HCT116 (cell line): ENCODE data around the gene SLC34A3. TPM values are rescaled to one million over a fixed set of nuclear protein-coding genes. Genes with fewer than 3 reads are reported as not detected.

Source experiments
- ATAC-seq: fragments of 200-7000 bp; cut with Tn5 transposase; 2 replicates; pipeline ENCODE4 v1.9.1; 2020; ENCODE audit warnings: mild to moderate bottlenecking, moderate library complexity
- BruUV-seq: library from RNA; stranded (reverse); fragments of 400-500 nt; replicated peaks from 2 replicates; lab custom pipeline; 2021; lab: Mats Ljungman, UMichigan
- CTCF ChIA-PET: fragments of 300-600 bp; sonication (Branson Sonifier 250); formaldehyde crosslinking; loops from one replicate; lab custom pipeline; 2021; ENCODE audit warnings: antibody characterized with exemption; lab: Charles Lee
- POLR2A ChIA-PET: fragments of 300-600, 350-600 bp; sonication (Branson Sonifier 250); formaldehyde crosslinking; loops from one replicate; lab custom pipeline; 2021; ENCODE audit warnings: antibody characterized with exemption; lab: Charles Lee
- RAD21 ChIA-PET, 2 experiments: fragments of 300-600 bp; sonication (Branson Sonifier 250); formaldehyde crosslinking; loops; one replicate each; lab custom pipeline; 2023; ENCODE audit warnings: low total read pairs in 2 of 2; ENCODE audit not compliant: uncharacterized antibody in 2 of 2, unreplicated experiment in 2 of 2, low non-redundant PET in 1 of 2; lab: Charles Lee
- DNase-seq: peaks from one replicate; pipeline ENCODE4 v3.0.0-alpha.2; 2010; ENCODE audit warnings: low read depth, low spot score
- H2AFZ ChIP-seq: fragments of 200-600 bp; shearing (Covaris generic), sonication (generic); 2 replicates; pipeline ENCODE4 v1.6.1; 2017; ENCODE audit warnings: low read depth, mixed run types, mixed read lengths, antibody characterized with exemption, low read length; ENCODE audit not compliant: poor library complexity, severe bottlenecking
- H3K27ac ChIP-seq: 2 replicates; pipeline ENCODE4 v1.5.1; 2012; ENCODE audit warnings: low read depth, low read length
- H3K27me3 ChIP-seq: fragments of 200-600 bp; sonication (generic); 2 replicates; pipeline ENCODE4 v1.6.1; 2016; ENCODE audit warnings: mixed run types, low read length, mixed read lengths; ENCODE audit not compliant: insufficient read depth
- H3K36me3 ChIP-seq, 2 experiments: fragments of 200-500 bp in 1 of 2; fragments of 200-600 bp in 1 of 2; sonication (Bioruptor generic) in 1 of 2; sonication (generic) in 1 of 2; 2 replicates each; pipeline versions ENCODE4 v1.5.1 to v1.6.1; 2014 to 2016; ENCODE audit warnings: low read length in 2 of 2, inconsistent platforms in 1 of 2, mixed read lengths in 1 of 2, mixed run types in 1 of 2; ENCODE audit not compliant: insufficient read depth in 2 of 2, control insufficient read depth in 1 of 2
- H3K4me1 ChIP-seq, 2 experiments: fragments of 200-600 bp in 1 of 2; sonication (generic) in 1 of 2; 2 replicates each; pipeline versions ENCODE4 v1.5.1 to v1.6.1; 2012 to 2017; ENCODE audit warnings: low read length in 2 of 2, inconsistent platforms in 1 of 2, mild to moderate bottlenecking in 1 of 2, mixed read lengths in 1 of 2, mixed run types in 1 of 2, moderate library complexity in 1 of 2; ENCODE audit not compliant: insufficient read depth in 2 of 2, control insufficient read depth in 1 of 2
- H3K4me2 ChIP-seq: fragments of 200-600 bp; sonication (generic); 2 replicates; pipeline ENCODE4 v1.6.1; 2017; ENCODE audit warnings: mixed run types, low read length, mixed read lengths
- H3K4me3 ChIP-seq, 2 experiments: fragments of 200-600 bp in 1 of 2; sonication (generic) in 1 of 2; replicated peaks in 1 of 2; 2 replicates each; pipeline ENCODE4 v1.5.1; 2011 to 2016; ENCODE audit warnings: low read length in 2 of 2, control low read depth in 1 of 2, low read depth in 1 of 2, mild to moderate bottlenecking in 1 of 2, mixed read lengths in 1 of 2, mixed run types in 1 of 2
- H3K79me2 ChIP-seq: fragments of 200-600 bp; sonication (generic); 2 replicates; pipeline ENCODE4 v1.6.1; 2017; ENCODE audit warnings: mild to moderate bottlenecking, mixed run types, low read length, moderate library complexity, mixed read lengths; ENCODE audit not compliant: insufficient read depth
- H3K9ac ChIP-seq: fragments of 200-600 bp; sonication (generic); 2 replicates; pipeline ENCODE4 v1.6.1; 2016; ENCODE audit warnings: low read length, mixed read lengths
- H3K9me2 ChIP-seq: fragments of 200-600 bp; sonication (generic), shearing (Covaris generic); 2 replicates; pipeline ENCODE4 v1.6.1; 2017; ENCODE audit warnings: mixed run types, mild to moderate bottlenecking, moderate library complexity; ENCODE audit not compliant: insufficient read depth
- H3K9me3 ChIP-seq, 2 experiments: fragments of 200-500 bp in 1 of 2; fragments of 200-600 bp in 1 of 2; sonication (Bioruptor generic) in 1 of 2; sonication (generic) in 1 of 2; 2 replicates each; pipeline ENCODE4 v1.6.1; 2014 to 2017; ENCODE audit warnings: low read length in 2 of 2, mixed read lengths in 2 of 2, inconsistent platforms in 1 of 2, low read depth in 1 of 2, mild to moderate bottlenecking in 1 of 2, mixed run types in 1 of 2, moderate library complexity in 1 of 2; ENCODE audit not compliant: control insufficient read depth in 1 of 2, insufficient read depth in 1 of 2
- H4K20me1 ChIP-seq: fragments of 200-600 bp; sonication (generic), shearing (Covaris generic); 2 replicates; pipeline ENCODE4 v1.6.1; 2017; ENCODE audit warnings: mixed run types, mild to moderate bottlenecking, moderate library complexity; ENCODE audit not compliant: insufficient read depth
- CEBPB ChIP-seq: IDR thresholded peaks from 2 replicates; pipeline ENCODE4 v1.6.1; 2012; ENCODE audit warnings: low read depth
- ELF1 ChIP-seq: IDR thresholded peaks from 2 replicates; pipeline ENCODE4 v1.6.1; 2012; ENCODE audit warnings: low read depth, borderline replicate concordance
- EZH2 ChIP-seq: fragments of 200-600 bp; sonication (generic); IDR thresholded peaks from 2 replicates; pipeline ENCODE4 v1.6.1; 2017; ENCODE audit warnings: antibody characterized with exemption, mixed run types
- POLR2AphosphoS5 ChIP-seq: IDR thresholded peaks from 2 replicates; pipeline ENCODE4 v1.6.1; 2011; ENCODE audit warnings: mild to moderate bottlenecking, low read depth, low read length, moderate library complexity
- RAD21 ChIP-seq: IDR thresholded peaks from 2 replicates; pipeline ENCODE4 v1.6.1; 2012; ENCODE audit warnings: low read depth, mild to moderate bottlenecking
- intact Hi-C: fragments of 100-400 bp; cut with micrococcal nuclease; formaldehyde crosslinking; loops from 2 replicates; pipeline ENCODE4 v1.10.0; 2022
- total RNA-seq: library from RNA; stranded (reverse); gene quantifications from one replicate; pipeline ENCODE4 v1.2.1, GENCODE V29; 2021; ENCODE audit not compliant: unreplicated experiment

SLC34A3 gene
- total RNA-seq, 1 experiment from 2014 or later = 0.15 TPM

- no peak for TF ChIP-seq EZH2
Observed at GRCh38 chr9:137275588-137276472, 45.1 kb downstream of the SLC34A3 start (continued).

GRCh38 chr9:137276473-137277328 lies 46.0 kb downstream of the SLC34A3 start:
- Histone ChIP-seq H2AFZ (no peak overlapping the region), H3K79me2 (peaks cover 31% of the 10 kb centered on the region), H3K9ac (peak overlapping the region; percentile 84), H4K20me1 (no peaks in the 10 kb centered on the region), H3K27me3 (no peaks in the 10 kb centered on the region), H3K36me3 (peaks cover 0 to 20% of the 10 kb centered on the region in 2 experiments; a peak in 2 of 4 replicates), H3K4me1 (peaks cover 31 to 41% of the 10 kb centered on the region in 2 experiments), H3K9me3 (no peaks in the 10 kb centered on the region), H3K9me2 (no peaks in the 10 kb centered on the region), H3K4me2 (peak overlapping the region; percentile 85), H3K27ac (peak overlapping the region; percentile 96), H3K4me3 (peak overlapping the region; percentile 80 to 90)
- intact Hi-C loops = no loop called here
- BruUV-seq = TSS peak; percentile 89
- DNase-seq = no peak
- CTCF ChIA-PET = interaction anchor here (0.6 to 2.0 kb wide), 5 partner anchors 10 to 40 kb away, joined by 3 to 18 read pairs (median 3); partner anchors contain the start of gene NRARP
- TF ChIP-seq RAD21 (no peak), POLR2AphosphoS5 (no peak), ELF1 (no peak), CEBPB (no peak)
- peak; percentile 62 for ATAC-seq
- POLR2A ChIA-PET = interaction anchor here (0.7 to 1.7 kb wide), 7 partner anchors 10 to 133 kb away, joined by 3 to 14 read pairs (median 4); partner anchors contain the start of genes NELFB, RNF208 and TUBB4B
- RAD21 ChIA-PET = interaction anchor here in 1 of 2 experiments (1.4 kb wide), 1 partner anchor 10 kb away, joined by 3 read pairs; no protein-coding TSS in a partner anchor
